Stimulated activated CD8-positive, alpha-beta memory T cell treated with anti-CD3 and anti-CD28 coated beads, Interleukin-4, amount 100 ng/mL, for 48 hours (primary cell): ENCODE measurements around the gene GRB7.
"Not testable (repeated sequence)": the region's sequence is repeated elsewhere in the genome, so short reads cannot be mapped to it uniquely, and the experiment has no call there.

Source experiments
- DNase-seq: peaks from one replicate; pipeline ENCODE4 v3.0.0-alpha.2; 2020

Gene GRB7

DNA sequence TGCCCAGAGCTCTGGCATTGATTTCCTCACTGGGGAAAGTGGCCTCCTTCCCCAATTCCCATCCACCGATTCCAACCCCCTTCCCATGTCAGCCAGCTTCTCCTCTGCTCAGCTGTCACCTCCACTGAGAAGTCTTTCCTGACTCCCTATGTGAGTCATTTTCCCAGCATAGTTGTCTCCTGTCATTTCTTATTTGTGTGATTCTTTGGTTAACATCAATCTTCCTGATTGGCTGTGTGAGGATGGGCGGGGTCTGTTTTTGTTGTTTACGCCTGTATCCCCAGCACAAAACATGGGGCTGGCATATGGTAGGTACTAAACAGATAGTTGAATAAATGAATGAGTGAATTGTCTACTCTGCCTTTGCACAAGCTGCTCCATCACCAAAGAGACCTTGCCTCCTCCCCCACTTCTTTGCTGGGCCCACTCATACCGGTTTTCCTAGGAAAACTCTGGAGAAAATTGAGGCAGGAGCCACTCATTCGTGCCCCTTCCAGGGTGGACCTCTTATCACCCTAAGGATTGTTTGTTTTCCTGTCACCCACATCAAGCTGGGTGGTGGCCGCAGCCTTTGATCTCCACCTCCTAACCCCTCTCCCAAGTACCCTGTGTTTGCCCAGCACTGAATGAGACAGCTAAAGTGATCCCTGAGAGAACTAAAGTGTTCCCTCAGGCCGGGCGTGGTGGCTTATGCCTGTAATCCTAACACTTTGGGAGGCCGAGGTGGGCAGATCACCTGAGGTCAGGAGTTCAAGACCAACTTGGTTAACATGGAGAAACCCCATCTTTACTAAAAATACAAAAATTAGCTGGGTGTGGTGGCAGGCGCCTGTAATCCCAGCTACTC is 1.2 kb upstream of the GRB7 start:
- no peak for DNase-seq

DNA sequence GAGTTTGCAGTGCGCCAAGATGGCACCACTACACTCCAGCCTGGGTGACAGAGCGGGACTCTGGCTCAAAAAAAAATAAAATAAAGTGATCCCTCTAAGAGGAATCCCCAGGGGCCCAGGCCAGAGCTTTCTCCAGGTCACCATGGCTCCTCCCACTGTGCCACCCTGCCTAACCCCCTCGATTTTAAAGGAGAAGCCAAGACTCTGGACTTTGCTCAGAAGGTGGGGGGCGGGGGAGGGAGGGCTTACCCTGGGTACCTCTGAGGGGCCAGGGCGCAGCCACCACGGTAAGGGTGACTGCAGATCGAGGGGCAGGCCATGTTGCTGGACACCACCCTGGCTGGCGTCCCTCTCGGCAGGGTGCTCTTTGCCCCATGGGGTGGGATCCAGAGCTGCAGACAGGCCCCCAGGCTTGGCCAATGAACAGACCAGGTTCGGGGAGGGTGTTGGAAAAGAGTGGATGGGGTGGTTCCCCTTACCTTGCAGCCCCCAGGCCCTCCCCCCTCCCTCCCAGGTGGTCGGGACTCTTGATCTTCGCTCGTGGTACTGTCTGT is 455 bp upstream of the GRB7 start:
- DNase-seq = no peak

DNA sequence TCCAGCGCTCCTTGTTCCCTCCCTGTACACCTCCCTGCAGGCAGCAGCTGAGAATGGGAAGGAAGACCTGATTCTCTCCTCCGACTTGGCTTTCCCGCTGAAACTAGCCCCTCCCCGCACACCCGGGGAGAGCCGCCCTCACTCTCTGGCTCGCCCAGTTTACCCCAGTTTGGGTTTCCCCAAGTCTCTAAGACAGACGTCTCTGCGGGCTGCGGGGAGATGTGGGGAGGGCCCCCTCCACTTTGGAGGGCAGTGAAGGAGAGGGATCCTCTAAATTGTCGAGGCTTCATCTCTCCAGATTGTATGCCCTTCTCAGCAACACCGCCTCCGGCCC is 797 bp downstream of the GRB7 start:
- peak; percentile 68 for DNase-seq

DNA sequence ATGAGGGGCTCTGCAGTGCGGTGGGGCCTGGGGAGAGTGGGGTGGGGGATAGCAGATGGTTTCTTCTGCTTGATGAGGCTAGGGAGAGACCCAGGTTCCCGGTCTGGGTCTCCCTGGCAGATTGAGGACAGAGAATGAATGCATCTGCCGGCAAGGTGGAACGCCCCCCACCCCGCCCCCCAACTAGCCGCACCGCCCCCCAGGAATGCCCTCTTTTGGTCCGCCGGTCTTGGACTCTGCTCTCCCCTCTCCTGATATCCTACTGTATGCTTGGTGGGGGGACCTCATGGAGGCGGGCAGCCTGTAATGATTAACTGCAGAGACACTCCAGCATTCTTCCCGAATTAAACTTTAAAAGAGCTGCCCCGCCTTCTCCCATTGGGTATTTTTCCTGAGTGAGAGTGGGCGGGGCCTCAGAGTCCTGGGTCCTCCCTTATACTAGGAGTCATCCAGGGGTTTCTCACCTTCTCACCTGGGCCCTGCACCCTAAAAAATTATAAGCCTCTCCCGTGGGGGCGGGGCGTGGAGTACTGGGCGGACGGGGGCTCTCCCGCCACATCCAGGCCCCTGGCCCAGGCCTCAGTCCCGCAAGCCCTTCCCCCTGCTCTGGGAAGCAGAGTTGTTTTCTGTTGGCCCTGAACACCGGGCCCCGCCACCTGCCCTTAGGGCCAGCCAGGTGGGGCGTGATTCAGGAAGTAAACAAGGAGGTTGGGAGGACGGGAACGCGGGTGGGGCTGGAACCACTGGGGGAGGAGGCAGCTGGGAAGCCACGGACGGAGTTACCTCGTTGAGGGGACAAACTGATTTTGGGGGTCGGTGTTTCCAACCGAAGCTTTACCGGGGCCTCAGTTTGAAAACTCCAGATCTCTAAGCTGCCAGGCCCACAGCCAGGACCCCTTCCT is 1.5 kb downstream of the GRB7 start:
- DNase-seq = no peak

DNA sequence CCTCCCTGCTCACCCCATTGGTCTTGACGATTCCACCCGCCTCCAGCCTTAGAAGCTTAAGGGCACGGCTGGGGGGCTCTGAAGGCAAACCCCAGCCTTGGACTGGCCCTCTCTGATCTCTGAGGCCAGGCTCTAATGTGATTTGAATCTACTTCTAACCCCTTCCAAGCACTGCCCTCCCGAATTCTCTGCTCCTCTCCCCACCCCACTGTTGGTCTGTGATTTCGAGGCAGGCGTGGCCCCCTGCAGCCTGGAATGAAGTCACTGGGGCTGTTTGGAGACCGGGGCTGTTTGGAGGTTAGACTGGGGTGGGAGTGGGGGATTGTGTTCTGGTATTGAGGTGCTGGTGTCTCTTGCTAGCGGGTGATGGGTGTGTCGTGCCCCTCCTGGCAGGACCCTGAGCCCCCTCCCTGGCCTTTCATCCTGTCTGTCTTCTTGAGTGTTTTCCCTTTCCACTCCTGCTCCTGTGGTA is 2.2 kb downstream of the GRB7 start:
- DNase-seq = no peak

DNA sequence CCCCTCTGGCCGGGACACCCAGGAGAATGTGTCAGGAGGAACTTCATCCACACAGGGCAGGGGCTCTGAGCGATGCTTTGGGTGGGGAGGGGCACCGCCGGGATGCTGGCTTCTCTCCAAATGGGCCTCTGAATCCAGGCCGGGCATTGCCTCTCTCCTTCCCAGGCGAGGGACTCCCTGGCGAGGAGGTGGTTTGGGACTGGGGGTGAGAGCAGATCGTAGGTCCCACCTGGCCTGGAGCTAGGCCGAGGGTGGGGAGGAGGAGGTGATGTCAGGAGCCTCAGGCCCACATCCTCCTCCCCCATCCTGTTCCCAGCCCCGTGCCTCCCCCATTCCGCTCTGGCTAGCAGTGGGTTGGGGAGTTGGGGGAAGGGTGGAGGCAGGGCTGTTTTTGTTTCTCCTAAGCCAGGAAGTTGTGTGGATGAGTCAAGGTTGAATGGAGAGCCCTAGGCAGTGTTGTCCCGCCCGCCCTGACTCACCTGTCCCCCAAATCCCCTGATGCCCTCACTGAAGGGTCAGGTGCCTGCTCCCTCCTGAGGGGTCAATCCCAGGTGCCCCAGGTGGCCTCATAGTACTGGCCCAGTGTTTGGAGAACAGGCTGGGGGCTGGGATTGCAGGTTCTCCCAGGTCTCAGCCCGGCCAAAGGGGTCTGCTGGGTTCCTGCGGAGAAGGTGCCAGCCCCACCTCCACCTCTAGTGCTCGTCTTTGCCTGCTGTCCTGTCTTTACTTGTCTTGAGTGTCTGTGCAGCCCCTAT is 2.8 kb downstream of the GRB7 start:
- DNase-seq = no peak

DNA sequence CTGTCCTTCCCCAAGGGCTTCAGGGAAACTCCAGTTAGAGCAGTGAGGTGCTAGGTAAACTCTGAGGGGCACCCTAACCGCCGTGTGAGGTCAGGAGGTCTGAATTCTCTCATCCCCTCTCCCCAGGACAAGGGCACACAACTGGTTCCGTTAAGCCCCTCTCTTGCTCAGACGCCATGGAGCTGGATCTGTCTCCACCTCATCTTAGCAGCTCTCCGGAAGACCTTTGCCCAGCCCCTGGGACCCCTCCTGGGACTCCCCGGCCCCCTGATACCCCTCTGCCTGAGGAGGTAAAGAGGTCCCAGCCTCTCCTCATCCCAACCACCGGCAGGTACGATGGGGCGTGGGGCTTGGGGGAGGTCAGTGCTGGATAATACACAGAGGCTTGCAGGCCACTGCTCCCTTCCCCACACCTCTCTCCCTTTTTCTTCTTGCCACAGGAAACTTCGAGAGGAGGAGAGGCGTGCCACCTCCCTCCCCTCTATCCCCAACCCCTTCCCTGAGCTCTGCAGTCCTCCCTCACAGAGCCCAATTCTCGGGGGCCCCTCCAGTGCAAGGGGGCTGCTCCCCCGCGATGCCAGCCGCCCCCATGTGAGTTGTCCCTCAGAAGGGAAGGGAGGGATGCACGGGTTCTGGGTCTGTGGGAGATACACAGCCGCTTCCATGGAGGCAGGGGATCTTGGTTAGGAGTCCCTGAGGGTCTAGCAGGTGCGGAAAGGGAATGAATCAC is 4.6 kb downstream of the GRB7 start:
- DNase-seq = no peak

DNA sequence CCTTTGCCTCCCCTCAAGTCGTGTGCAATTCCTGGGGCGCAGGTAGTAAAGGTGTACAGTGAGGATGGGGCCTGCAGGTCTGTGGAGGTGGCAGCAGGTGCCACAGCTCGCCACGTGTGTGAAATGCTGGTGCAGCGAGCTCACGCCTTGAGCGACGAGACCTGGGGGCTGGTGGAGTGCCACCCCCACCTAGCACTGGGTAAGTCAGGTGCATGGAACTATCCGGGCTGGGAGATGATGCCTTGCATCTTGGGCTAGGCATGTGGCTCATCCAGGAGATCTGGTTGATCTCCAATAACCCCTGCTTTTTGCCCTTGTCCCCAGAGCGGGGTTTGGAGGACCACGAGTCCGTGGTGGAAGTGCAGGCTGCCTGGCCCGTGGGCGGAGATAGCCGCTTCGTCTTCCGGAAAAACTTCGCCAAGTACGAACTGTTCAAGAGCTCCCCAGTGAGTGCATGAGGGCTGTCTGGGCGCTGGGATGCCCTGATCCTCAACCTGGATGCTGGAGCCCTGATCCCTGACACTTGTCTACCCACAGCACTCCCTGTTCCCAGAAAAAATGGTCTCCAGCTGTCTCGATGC is 5.2 kb downstream of the GRB7 start:
- DNase-seq = no peak

DNA sequence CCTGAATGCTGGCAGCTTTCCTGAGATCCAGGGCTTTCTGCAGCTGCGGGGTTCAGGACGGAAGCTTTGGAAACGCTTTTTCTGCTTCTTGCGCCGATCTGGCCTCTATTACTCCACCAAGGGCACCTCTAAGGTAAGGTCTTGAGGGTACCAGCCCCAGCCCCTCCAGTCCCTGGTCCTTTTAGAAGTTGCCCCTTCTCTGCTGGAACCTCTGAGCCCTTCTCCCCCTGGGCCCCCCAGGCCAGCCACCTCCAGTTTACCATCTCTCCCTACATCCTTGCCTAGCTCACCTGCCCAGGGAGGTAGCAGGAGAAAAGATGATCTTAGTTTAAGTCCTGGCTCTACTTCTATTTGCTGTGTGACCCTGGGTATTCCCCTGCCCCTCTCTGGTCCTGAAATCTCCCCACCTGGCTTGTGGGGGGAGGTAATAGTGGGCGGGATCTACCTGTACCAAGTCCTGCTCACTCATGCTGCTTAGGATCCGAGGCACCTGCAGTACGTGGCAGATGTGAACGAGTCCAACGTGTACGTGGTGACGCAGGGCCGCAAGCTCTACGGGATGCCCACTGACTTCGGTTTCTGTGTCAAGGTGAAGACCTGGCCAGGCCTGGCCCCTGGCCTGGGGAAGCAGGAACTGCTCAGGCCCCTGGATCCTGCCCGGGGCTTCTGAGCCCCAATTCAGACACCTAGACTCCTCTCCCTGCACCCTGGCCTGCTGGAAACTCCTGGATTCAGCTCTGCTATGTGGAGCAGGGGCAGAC is 6.5 kb downstream of the GRB7 start:
- DNase-seq = no peak

DNA sequence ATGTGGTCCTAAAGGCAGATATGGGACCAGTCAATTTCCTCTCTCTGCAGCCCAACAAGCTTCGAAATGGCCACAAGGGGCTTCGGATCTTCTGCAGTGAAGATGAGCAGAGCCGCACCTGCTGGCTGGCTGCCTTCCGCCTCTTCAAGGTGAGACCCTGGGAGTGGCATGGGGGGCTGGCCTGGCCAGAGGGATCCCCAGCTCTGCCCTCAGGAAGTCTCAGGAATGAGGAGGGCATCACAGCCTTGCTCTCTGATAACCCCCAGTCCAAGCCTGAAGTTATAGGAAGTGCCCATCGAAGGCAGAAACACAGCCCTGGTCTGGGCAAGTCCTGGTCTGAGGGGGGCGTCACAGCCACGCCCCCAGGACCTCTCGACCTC is 7.1 kb downstream of the GRB7 start:
- DNase-seq = no peak

DNA sequence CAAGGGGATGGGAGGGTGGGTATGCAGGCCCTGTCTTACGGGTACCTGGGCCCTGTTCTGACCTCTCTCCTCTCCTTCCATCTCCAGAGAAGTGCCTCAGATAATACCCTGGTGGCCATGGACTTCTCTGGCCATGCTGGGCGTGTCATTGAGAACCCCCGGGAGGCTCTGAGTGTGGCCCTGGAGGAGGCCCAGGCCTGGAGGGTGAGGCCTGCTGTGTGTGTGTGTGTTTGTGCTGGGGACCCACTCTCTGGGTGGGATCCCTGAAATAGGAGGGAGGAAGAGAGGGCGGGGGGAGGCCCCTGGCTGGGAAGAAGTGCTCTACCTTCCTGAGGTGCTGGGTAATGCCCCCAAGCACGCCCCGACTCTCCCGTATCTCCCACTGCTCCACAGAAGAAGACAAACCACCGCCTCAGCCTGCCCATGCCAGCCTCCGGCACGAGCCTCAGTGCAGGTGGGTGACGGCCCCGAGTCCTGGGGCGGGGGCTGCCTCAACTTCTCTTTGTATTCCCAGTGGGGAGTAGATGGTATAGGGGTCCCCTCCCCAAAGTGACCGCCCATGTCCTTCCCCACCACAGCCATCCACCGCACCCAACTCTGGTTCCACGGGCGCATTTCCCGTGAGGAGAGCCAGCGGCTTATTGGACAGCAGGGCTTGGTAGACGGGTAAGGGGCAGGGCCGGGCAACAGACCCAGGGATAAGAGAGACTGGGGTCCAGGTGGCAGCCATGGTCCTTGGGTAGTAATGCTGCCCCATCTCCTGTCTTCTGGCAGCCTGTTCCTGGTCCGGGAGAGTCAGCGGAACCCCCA is 7.8 kb downstream of the GRB7 start:
- DNase-seq = no peak

DNA sequence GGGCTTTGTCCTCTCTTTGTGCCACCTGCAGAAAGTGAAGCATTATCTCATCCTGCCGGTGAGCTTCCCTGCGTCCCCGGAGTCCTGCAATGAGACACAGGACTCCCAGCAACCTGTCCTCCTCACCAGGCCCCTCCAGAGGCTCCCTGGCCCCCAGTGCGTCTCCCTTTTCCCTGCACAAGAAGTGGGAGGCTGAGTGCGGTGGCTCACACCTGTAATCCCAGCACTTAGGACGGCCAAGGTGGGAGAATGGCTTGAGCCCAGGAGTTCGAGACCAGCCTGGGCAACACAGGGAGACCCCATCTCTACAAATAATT is 8.4 kb downstream of the GRB7 start:
- DNase-seq = no peak

DNA sequence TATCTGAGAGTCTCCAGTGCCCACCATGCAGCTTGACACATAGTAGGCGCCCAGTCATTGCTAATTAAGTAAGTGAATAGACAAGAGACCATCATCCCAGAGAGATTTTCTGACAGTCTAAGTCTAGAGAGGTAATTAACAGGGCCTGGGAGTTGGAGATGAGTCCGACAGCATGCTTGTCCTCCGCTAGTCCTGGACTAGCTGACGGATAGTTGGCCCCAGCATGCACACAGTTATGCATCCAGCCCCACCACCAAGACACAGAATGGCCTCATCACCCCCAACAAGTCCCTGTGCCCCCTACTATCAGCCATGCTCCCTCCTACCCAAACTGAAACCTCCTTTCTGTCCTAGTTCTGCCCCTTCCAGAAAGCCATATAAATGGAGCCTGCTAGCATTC is 10.0 kb downstream of the GRB7 start:
- no peak for DNase-seq

DNA sequence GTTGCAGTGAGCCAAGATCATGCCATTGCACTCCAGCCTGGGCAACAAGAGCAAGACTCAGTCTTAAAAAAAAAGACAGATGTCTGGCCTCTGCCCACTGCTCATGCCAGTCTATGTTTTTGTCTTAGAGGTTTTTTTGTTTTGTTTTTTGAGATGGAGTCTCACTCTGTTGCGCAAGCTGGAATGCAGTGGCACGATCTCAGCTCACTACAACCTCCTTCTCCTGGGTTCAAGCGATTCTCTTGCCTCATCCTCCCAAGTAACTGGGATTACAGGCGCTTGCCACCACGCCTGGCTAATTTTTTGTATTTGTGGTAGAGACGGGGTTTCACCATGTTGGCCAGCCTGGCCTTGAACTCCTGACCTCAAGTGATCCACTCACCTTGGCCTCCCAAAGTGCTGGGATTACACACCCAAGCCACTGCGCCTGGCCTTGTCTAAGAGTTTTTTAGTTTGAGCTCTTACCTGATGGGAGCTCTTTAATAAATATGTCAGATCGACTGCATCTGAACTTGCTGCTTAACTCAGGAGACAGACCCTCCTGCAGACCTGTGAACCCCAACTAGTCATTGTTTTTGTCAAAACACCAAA is 10.8 kb downstream of the GRB7 start:
- not testable (repeated sequence) for DNase-seq

DNA sequence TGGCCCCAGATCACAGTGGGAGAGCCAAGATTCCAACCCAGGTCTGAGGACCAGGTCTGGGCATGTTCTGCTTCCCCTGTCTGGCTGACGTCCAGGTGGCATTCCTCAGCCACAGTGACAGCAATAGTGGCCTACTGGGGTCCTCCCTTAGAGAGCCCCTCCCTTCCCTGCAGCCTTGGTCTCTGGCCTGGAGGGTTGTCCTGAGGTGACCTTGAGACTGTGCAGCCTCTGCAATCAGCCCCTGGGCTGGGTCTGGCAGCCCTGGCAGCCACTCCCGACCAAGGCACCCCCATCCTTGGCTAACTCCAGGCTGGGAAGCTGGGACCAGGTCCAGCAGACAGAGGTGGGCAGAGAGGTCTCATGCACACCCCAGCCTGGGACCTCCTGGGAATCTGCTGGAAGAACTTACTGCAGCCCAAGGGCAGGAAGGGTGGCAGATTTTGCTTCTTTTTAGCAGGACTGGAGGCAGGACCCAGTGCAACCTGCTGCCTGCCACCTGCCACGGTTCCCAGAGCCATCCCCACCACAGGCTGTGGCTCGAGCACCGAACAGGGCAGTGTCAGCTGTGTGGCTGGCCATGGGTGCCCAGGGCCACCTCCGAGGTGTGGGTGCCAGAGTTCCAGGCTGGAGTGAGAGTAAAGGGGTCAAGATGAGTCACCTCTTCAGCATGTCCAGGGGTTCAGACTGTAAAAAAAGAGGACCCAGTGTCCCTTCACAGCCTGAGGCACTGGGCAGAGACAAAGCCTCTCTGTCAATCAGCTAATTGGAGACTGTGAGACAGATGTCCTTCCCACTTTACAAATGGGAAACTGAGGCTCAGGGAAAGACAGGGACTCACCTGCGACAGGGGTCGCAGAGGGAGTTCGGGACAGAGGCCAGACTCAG is 12.6 kb downstream of the GRB7 start:
- no peak for DNase-seq

DNA sequence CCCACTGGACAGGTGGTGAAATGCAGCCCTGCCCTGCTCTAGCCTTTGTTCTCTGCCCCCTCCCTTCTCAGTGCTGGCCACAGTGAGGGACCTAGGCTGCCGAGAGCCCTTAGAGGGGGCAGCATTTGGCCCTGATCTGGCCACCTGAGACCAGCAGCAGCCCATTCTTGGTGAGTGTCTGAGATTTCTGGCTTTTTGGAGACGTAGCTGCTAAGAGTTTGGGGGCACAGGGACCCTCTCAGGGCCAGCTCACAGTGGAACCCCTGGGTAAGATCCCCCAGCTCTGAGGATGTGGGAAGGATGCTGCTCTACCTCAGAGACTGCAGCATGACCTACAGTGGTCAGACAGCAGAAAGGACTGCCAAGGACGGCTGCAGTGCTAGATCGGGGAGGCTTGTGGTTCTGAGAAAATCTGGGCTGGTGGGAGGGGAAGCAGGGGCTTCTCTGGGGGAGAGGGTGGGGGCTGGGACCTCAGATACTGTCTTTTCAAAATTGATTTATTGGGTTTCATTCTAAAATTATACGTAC is 13.3 kb downstream of the GRB7 start:
- no peak for DNase-seq

DNA sequence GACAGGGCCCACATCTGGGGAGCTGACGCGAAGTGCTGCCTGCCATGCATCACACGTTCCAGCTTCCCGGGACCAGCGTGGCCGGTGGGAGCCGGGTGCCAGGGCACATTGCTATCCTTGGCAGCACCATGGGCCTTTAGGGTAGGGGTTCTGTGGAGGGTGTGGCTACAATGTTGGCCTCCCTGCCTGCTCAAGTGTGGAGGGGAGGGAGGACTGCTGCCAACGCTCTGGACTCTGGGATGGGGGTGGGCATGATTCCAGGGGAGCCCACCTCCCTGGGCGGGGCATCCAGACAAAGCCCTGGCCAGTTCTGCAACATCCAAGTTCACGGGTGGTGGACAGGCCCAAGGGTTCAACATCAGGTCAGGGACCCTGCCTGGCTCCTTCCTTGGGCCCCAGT is 13.9 kb downstream of the GRB7 start:
- no peak for DNase-seq

DNA sequence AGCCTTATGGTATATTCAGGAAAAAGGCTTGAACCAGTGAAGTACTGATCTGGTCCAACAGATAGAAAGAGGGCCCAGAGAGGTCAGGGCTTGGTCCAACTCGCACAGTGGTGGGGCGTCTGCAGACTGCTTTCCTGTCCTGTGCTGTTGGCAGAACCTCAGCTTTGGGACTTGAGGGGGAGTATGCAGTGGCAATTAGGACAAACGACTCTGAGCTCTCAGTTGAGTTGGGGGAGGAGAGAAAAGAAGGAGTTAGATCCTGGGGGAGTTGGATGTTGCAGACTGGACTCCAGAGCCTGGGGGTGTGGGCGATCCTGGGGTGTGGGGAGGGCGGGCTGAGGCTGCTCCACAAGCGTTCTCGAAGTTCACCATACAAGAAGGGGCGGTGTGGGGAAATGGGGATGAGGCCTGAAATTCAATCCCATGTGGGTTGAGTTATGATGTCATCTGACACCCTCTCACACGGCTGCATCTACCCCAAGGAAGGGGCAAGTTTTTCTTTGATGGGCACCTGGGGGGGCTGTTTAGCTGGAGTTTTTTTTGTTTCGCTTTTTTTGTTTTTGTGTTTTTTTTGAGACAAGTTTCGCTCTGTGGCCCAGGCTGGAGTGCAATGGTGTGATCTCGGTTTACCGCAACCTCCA is 14.6 kb downstream of the GRB7 start:
- DNase-seq = no peak
